Measurements from ENCODE around the gene ASTL.

The ASTL gene

GRCh38 chr2:96157649-96158553 lies 19.6 kb upstream of the ASTL start:
- no peak overlapping the region for H3K4me3 ChIP-seq (ENCODE audit: low read length)
- H3K4me1 ChIP-seq (ENCODE audit: control insufficient read depth, insufficient read depth, low read length), result no peaks in the 10 kb centered on the region

GRCh38 chr2:96156926-96157648 lies 18.8 kb upstream of the ASTL start:
- no peak overlapping the region for H3K9ac ChIP-seq (ENCODE audit: low read depth, low read length)
- no peaks in the 10 kb centered on the region for H3K36me3 ChIP-seq (ENCODE audit: insufficient read depth, low read length)
- H3K4me2 ChIP-seq (ENCODE audit: low read length), result no peak overlapping the region
- H3K4me3 ChIP-seq (ENCODE audit: low read length), result no peak overlapping the region
- H3K9me3 ChIP-seq (replicated peaks; ENCODE audit: low read length), result no peaks in the 10 kb centered on the region
- H3K27me3 ChIP-seq (ENCODE audit: control insufficient read depth, insufficient read depth, low read length), result peaks cover 33% of the 10 kb centered on the region
- H3K4me1 ChIP-seq (ENCODE audit: control insufficient read depth, insufficient read depth, low read length), result no peaks in the 10 kb centered on the region

More at GRCh38 chr2:96157649-96158553, 19.6 kb upstream of the ASTL start:
- H3K36me3 ChIP-seq (ENCODE audit: insufficient read depth, low read length), result no peaks in the 10 kb centered on the region
- H3K4me2 ChIP-seq (ENCODE audit: low read length), result no peak overlapping the region
- peaks cover 33% of the 10 kb centered on the region for H3K27me3 ChIP-seq (ENCODE audit: control insufficient read depth, insufficient read depth, low read length)
- H3K9ac ChIP-seq (ENCODE audit: low read depth, low read length), result no peak overlapping the region
- no peaks in the 10 kb centered on the region for H3K9me3 ChIP-seq (replicated peaks; ENCODE audit: low read length)

- H3K9ac ChIP-seq (ENCODE audit: low read depth, low read length), result no peak overlapping the region
These were observed 17.9 kb upstream of the ASTL start for GRCh38 chr2:96156011-96156820.

GRCh38 chr2:96154506-96155380 lies 16.4 kb upstream of the ASTL start:
- H3K9me3 ChIP-seq (replicated peaks; ENCODE audit: low read length), result no peaks in the 10 kb centered on the region
- no peak overlapping the region for H3K4me2 ChIP-seq (ENCODE audit: low read length)
- no peaks in the 10 kb centered on the region for H3K36me3 ChIP-seq (ENCODE audit: insufficient read depth, low read length)
- H3K27me3 ChIP-seq (ENCODE audit: control insufficient read depth, insufficient read depth, low read length), result peaks cover 33% of the 10 kb centered on the region
- H3K4me1 ChIP-seq (ENCODE audit: control insufficient read depth, insufficient read depth, low read length), result no peaks in the 10 kb centered on the region
- H3K4me3 ChIP-seq (ENCODE audit: low read length), result no peak overlapping the region
- no peak overlapping the region for H3K9ac ChIP-seq (ENCODE audit: low read depth, low read length)

More at GRCh38 chr2:96156011-96156820, 17.9 kb upstream of the ASTL start:
- Histone ChIP-seq H3K4me2 (ENCODE audit: low read length) (no peak overlapping the region), H3K9me3 (replicated peaks; ENCODE audit: low read length) (no peaks in the 10 kb centered on the region), H3K27me3 (ENCODE audit: control insufficient read depth, insufficient read depth, low read length) (peaks cover 33% of the 10 kb centered on the region), H3K36me3 (ENCODE audit: insufficient read depth, low read length) (no peaks in the 10 kb centered on the region), H3K4me3 (ENCODE audit: low read length) (no peak overlapping the region), H3K4me1 (ENCODE audit: control insufficient read depth, insufficient read depth, low read length) (no peaks in the 10 kb centered on the region)

- Histone ChIP-seq H3K4me1 (ENCODE audit: control insufficient read depth, insufficient read depth, low read length) (no peaks in the 10 kb centered on the region), H3K4me3 (ENCODE audit: low read length) (no peak overlapping the region), H3K4me2 (ENCODE audit: low read length) (no peak overlapping the region), H3K9me3 (replicated peaks; ENCODE audit: low read length) (no peaks in the 10 kb centered on the region), H3K27me3 (ENCODE audit: control insufficient read depth, insufficient read depth, low read length) (peaks cover 29% of the 10 kb centered on the region), H3K9ac (ENCODE audit: low read depth, low read length) (no peak overlapping the region), H3K36me3 (ENCODE audit: insufficient read depth, low read length) (no peaks in the 10 kb centered on the region)
These were observed 15.7 kb upstream of the ASTL start for GRCh38 chr2:96153991-96154431.

GRCh38 chr2:96153291-96153713 lies 15.0 kb upstream of the ASTL start:
- peaks cover 22% of the 10 kb centered on the region for H3K27me3 ChIP-seq (ENCODE audit: control insufficient read depth, insufficient read depth, low read length)
- no peak overlapping the region for H3K4me2 ChIP-seq (ENCODE audit: low read length)
- peaks cover 6% of the 10 kb centered on the region for H3K4me1 ChIP-seq (ENCODE audit: control insufficient read depth, insufficient read depth, low read length)
- no peaks in the 10 kb centered on the region for H3K36me3 ChIP-seq (ENCODE audit: insufficient read depth, low read length)
- H3K4me3 ChIP-seq (ENCODE audit: low read length), result no peak overlapping the region
- no peaks in the 10 kb centered on the region for H3K9me3 ChIP-seq (replicated peaks; ENCODE audit: low read length)
- H3K9ac ChIP-seq (ENCODE audit: low read depth, low read length), result no peak overlapping the region

GRCh38 chr2:96152304-96153161 lies 14.2 kb upstream of the ASTL start:
- H3K9ac ChIP-seq (ENCODE audit: low read depth, low read length), result no peak overlapping the region
- no peak overlapping the region for H3K4me2 ChIP-seq (ENCODE audit: low read length)
- H3K9me3 ChIP-seq (replicated peaks; ENCODE audit: low read length), result no peaks in the 10 kb centered on the region
- peaks cover 14% of the 10 kb centered on the region for H3K27me3 ChIP-seq (ENCODE audit: control insufficient read depth, insufficient read depth, low read length)
- H3K4me1 ChIP-seq (ENCODE audit: control insufficient read depth, insufficient read depth, low read length), result peaks cover 11% of the 10 kb centered on the region
- H3K36me3 ChIP-seq (ENCODE audit: insufficient read depth, low read length), result no peaks in the 10 kb centered on the region
- H3K4me3 ChIP-seq (ENCODE audit: low read length), result no peak overlapping the region

- Histone ChIP-seq H3K4me2 (ENCODE audit: low read length) (no peak overlapping the region), H3K4me3 (ENCODE audit: low read length) (no peak overlapping the region), H3K9me3 (replicated peaks; ENCODE audit: low read length) (no peaks in the 10 kb centered on the region), H3K27me3 (ENCODE audit: control insufficient read depth, insufficient read depth, low read length) (peaks cover 7% of the 10 kb centered on the region), H3K9ac (ENCODE audit: low read depth, low read length) (no peak overlapping the region), H3K4me1 (ENCODE audit: control insufficient read depth, insufficient read depth, low read length) (peaks cover 11% of the 10 kb centered on the region), H3K36me3 (ENCODE audit: insufficient read depth, low read length) (no peaks in the 10 kb centered on the region)
These were observed 13.4 kb upstream of the ASTL start for GRCh38 chr2:96151595-96152303.

GRCh38 chr2:96150791-96151594 lies 12.7 kb upstream of the ASTL start:
- Histone ChIP-seq H3K36me3 (ENCODE audit: insufficient read depth, low read length) (no peaks in the 10 kb centered on the region), H3K9ac (ENCODE audit: low read depth, low read length) (no peak overlapping the region), H3K9me3 (replicated peaks; ENCODE audit: low read length) (no peaks in the 10 kb centered on the region), H3K4me2 (ENCODE audit: low read length) (no peak overlapping the region), H3K4me3 (ENCODE audit: low read length) (no peak overlapping the region), H3K4me1 (ENCODE audit: control insufficient read depth, insufficient read depth, low read length) (peaks cover 11% of the 10 kb centered on the region), H3K27me3 (ENCODE audit: control insufficient read depth, insufficient read depth, low read length) (peaks cover 7% of the 10 kb centered on the region)

All from skeletal muscle satellite cell (primary cell).